Right renal cortex interstitium (tissue), 3 donors: ENCODE results near the gene ABCC10. TPM values are rescaled to one million over a fixed set of nuclear protein-coding genes. Genes with fewer than 3 reads are reported as not detected.
"Not testable (repeated sequence)": the region's sequence is repeated elsewhere in the genome, so short reads cannot be mapped to it uniquely, and the experiment has no call there.

Experiments
- DNase-seq, 3 donors: peaks; one replicate each; pipeline ENCODE4 v3.0.0-alpha.2; 2013; ENCODE audit warnings: low read depth in 3 of 3, low spot score in 2 of 3
- polyA plus RNA-seq, 3 donors: library from polyadenylated mRNA; unstranded; fragments of 120-200 nt; gene quantifications; one replicate each; pipeline ENCODE4 v1.2.1, GENCODE V29; 2013; ENCODE audit not compliant: insufficient read length in 3 of 3

ABCC10 gene
- polyA plus RNA-seq, 3 donors = 14.9 to 17.5 (median 17.1) TPM

- no peak for DNase-seq
Observed at GRCh38 chr6:43405354-43405753, 22.0 kb upstream of the ABCC10 start.

GRCh38 chr6:43407296-43407695, 20.0 kb upstream of the ABCC10 start:
- DNase-seq = no peak

- no peak for DNase-seq
Observed at GRCh38 chr6:43408259-43408658, 19.1 kb upstream of the ABCC10 start.

GRCh38 chr6:43410776-43411175, 16.6 kb upstream of the ABCC10 start:
- not testable (repeated sequence) for DNase-seq

GRCh38 chr6:43412541-43412940, 14.8 kb upstream of the ABCC10 start:
- no peak for DNase-seq

GRCh38 chr6:43413002-43413401, 14.3 kb upstream of the ABCC10 start:
- no peak for DNase-seq

- not testable (repeated sequence) for DNase-seq
Observed at GRCh38 chr6:43415275-43415674, 12.1 kb upstream of the ABCC10 start.

GRCh38 chr6:43416935-43417334, 10.4 kb upstream of the ABCC10 start:
- DNase-seq = no peak

- DNase-seq = no peak
Observed at GRCh38 chr6:43420012-43420709, 7.2 kb upstream of the ABCC10 start.

- no peak for DNase-seq
Observed at GRCh38 chr6:43421831-43422230, 5.5 kb upstream of the ABCC10 start.

GRCh38 chr6:43425083-43425482, 2.3 kb upstream of the ABCC10 start:
- DNase-seq = not testable (repeated sequence)

- no peak for DNase-seq
Observed at GRCh38 chr6:43426928-43427405, 374 bp upstream of the ABCC10 start.

GRCh38 chr6:43428112-43428570, 800 bp downstream of the ABCC10 start:
- DNase-seq = no peak

GRCh38 chr6:43428874-43429273, 1.5 kb downstream of the ABCC10 start:
- no peak for DNase-seq

GRCh38 chr6:43432009-43432945, 4.9 kb downstream of the ABCC10 start:
- DNase-seq = no peak

GRCh38 chr6:43433148-43433547, 5.8 kb downstream of the ABCC10 start:
- DNase-seq = no peak

- no peak for DNase-seq
Observed at GRCh38 chr6:43434001-43434840, 6.9 kb downstream of the ABCC10 start.

- no peak for DNase-seq
Observed at GRCh38 chr6:43434943-43435342, 7.6 kb downstream of the ABCC10 start.

GRCh38 chr6:43435682-43436437, 8.5 kb downstream of the ABCC10 start:
- DNase-seq = no peak
